Adipocyte (in vitro differentiated cells): ENCODE measurements around the gene NDST1.

ENCODE experiments used
- DNase-seq: peaks from one replicate; pipeline ENCODE4 v3.0.0-alpha.2; 2015; ENCODE audit warnings: low read depth
- H3K27me3 ChIP-seq: replicated peaks from 2 replicates; pipeline ENCODE4 v1.7.0; 2013; ENCODE audit warnings: mild to moderate bottlenecking, low read length, moderate library complexity; ENCODE audit not compliant: control insufficient read depth, insufficient read depth
- H3K36me3 ChIP-seq: 2 replicates; pipeline ENCODE4 v1.7.0; 2013; ENCODE audit warnings: low read length, mild to moderate bottlenecking, moderate library complexity; ENCODE audit not compliant: control insufficient read depth, insufficient read depth, severe bottlenecking
- H3K4me1 ChIP-seq: 2 replicates; pipeline ENCODE4 v1.7.0; 2013; ENCODE audit warnings: mild to moderate bottlenecking, low read length, moderate library complexity; ENCODE audit not compliant: control insufficient read depth, insufficient read depth
- H3K4me3 ChIP-seq: 2 replicates; pipeline ENCODE4 v1.7.0; 2013; ENCODE audit warnings: mild to moderate bottlenecking, low read length, moderate library complexity
- H3K9ac ChIP-seq: 2 replicates; pipeline ENCODE4 v1.7.0; 2013; ENCODE audit warnings: mild to moderate bottlenecking, low read length, moderate library complexity
- H3K9me3 ChIP-seq: 2 replicates; pipeline ENCODE4 v1.7.0; 2013; ENCODE audit warnings: mild to moderate bottlenecking, low read length, moderate library complexity; ENCODE audit not compliant: control insufficient read depth

The NDST1 gene

DNA sequence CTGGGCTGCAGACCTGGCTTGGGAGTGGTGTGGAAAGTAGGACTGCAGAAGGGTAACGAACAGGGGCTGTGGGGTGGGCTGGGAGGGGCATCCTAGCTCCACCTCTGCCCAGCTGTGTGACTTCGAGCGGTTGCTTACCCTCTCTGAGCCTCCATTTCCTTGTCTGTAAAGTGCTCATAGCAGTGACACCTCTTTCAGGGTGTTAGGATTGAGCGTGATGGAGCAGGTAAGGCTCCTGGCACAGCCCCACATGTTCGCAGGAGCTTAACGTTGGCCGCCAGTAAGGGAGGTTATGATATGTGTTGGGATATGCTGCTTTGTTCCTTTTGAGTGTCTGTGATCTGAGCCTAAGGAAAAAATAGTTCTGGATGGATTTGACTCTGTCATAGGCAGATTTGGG is 2.1 kb downstream of the NDST1 start:
- Histone ChIP-seq H3K27me3 (no peaks in the 10 kb centered on the region), H3K36me3 (peaks cover 3% of the 10 kb centered on the region), H3K9me3 (no peaks in the 10 kb centered on the region), H3K4me3 (no peak overlapping the region), H3K9ac (no peak overlapping the region), H3K4me1 (peaks cover 75% of the 10 kb centered on the region)
- no peak for DNase-seq

DNA sequence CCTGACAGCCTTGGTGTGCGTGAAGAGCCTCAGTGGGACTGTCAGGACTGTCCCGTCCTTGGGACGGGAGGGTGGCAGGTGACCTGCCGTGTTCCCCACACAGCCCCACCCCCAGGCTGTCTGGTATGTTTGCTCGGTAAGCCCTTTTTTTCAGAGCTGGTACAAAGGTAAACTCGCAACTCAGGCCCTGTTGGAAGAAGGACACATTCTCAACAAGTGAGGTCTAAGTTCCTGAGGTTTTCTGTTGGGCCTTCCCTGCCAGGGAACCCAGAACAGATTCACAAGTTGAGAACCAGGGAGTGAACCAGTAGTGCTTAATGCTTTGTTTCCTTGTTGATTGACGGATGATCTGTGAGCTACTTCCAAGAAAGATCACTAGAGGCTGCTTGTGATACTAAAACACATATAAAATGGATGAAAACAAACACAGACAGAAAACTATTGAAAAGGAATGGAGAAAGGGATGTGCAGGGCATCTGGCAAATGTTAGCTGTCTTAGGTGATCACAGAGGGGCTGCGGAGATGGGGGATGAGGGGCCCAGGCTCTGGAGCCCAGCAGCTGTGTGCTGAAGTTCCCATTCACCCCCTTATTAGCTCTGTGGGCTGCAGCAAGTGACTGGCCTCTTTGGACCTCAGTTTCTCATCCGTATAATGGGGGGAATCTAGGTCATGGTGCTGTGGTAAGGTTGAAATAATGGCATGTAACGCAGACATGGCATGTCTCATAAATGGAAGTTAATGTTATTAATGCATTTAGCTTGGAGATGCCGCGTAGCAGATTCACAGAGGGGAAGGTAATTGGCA is 2.7 kb downstream of the NDST1 start:
- Histone ChIP-seq H3K9ac (peak overlapping the region; percentile 60), H3K36me3 (peaks cover 3% of the 10 kb centered on the region), H3K9me3 (no peaks in the 10 kb centered on the region), H3K4me1 (peaks cover 75% of the 10 kb centered on the region), H3K4me3 (no peak overlapping the region), H3K27me3 (no peaks in the 10 kb centered on the region)
- no peak for DNase-seq

DNA sequence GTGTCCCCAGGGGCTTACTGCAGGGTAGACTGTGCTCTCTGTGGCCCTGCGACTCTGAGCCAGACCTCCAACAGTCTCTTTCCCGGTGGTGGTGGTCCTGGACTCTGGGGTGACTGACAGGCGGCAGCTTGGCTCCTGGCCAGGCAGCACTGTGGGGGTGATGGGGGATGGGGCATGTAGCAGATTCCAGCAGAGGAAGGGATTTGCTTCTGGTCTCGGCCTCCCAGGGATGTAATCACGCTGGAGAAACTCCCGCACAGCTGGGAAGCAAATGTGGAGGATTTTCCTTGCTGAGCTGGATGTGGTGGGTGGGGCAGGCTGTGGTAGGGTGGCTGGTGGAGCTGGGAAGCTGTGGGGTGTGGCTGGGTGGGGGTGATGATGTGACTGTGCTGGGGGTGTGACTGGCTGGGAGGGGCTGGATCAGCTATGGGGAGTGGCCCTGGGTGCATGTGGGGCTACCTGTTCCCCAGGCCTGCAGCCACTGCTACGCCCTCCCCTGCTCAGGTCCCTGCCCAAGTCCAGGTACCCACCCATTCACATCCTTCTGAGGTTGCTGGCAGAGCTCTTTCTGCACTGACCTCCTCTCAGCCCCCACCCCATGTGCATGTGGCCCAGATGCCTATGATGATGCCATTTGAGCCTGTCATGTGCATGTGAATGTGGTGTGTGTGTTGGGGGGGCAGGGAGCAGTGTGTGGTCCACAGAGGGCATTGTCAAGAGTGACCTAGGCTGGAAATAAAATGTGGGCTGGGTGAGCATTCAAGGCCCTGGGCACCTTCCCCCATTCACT is 3.8 kb downstream of the NDST1 start:
- Histone ChIP-seq H3K4me3 (peak overlapping the region; percentile 2), H3K4me1 (peaks cover 81% of the 10 kb centered on the region), H3K9ac (peak overlapping the region; percentile 60), H3K36me3 (no peaks in the 10 kb centered on the region), H3K27me3 (no peaks in the 10 kb centered on the region), H3K9me3 (no peaks in the 10 kb centered on the region)
- DNase-seq, result peak; percentile 42

DNA sequence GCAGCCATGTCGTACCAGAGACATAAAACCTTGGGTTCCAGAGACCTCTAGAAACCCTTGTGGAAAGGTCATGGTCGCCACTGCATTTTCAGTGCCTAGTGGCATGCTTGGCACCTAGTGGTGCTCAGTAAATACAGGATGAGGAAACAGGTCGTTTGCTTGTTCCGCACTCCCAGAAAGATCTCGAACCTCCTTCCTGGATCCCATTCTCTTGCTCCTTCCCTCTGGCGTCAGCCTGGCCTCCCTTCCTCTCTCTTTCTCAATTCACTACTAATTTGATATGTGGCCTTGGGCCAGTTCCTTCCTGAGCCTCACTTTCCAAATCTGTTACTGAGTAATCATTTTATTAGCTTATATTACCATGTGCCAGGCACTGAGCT is 4.4 kb downstream of the NDST1 start:
- H3K4me1 ChIP-seq, result peaks cover 82% of the 10 kb centered on the region
- H3K27me3 ChIP-seq, result no peaks in the 10 kb centered on the region
- no peaks in the 10 kb centered on the region for H3K36me3 ChIP-seq
- no peaks in the 10 kb centered on the region for H3K9me3 ChIP-seq
- H3K9ac ChIP-seq, result peak overlapping the region; percentile 48
- peak overlapping the region; percentile 2 for H3K4me3 ChIP-seq
- DNase-seq, result no peak

DNA sequence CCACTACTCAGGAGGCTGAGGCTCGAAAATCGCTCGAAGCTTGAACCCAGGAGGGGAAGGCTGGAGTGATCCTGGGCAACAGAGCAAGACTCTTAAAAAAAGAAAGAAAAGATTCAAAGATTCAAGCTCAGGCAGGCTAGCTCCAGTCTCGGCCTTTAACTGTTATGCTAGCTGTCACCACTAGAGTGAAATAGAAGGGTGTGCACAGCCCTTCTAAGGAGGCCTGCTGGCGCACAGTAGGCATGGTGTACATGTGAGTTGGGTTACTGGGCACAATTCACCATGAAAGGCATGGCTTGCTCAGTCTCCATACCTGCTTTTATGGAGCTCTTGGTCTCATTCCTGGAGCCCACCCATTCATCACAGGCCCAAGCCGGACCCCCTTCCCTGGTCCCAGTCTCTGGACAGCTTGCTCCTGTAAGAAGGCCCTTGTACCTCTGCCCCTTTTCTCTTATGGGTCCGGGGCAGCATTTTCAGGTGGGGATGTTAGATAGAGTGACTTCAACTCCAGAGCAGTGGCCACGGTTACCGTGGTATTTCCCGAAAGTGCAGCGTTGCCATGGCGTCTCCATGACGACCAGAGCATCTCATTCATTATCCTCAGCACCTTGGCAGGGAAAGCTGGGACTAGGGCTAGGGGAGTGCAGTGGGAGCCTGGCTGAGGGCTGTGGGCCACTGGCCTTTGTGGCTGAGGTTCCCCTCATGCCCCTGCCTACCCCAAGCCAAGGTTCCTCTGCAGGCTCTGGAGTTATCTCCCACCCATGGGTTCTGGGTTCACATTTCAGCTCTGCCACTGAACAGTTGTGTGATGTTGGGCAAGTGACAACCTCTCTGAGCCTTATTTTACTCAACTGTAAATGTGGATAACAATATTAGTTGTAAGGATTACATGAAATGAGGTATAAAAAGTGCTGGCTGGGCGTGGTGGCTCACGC is 5.7 kb downstream of the NDST1 start:
- peaks cover 79% of the 10 kb centered on the region for H3K4me1 ChIP-seq
- no peaks in the 10 kb centered on the region for H3K9me3 ChIP-seq
- DNase-seq, result no peak

DNA sequence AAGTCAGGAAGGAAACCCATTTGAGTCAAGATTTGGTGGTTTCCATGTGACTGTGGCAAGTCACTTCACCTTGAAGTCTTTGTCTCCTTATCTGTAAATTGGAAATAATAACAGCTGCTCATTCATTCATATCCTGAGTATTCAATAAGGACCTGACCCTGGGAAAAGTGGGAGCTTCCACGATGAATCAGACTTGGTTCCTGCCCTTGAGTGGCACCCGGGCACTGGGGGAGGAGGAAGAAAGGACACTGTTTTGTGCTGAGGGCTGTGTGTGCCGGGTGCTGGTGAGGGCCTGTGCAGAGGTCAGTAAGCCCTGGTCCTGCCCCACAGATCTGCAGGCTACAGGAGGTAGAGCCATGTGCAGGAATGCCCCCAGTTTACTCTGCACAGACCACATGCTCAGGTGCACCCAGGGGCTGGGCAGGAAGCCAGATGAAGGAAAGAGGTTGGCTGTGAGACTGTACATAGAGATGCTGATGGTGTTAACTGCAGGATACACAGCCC is 6.8 kb downstream of the NDST1 start:
- Histone ChIP-seq H3K27me3 (no peaks in the 10 kb centered on the region), H3K36me3 (peaks cover 9% of the 10 kb centered on the region), H3K9ac (peak overlapping the region; percentile 72), H3K4me3 (peak overlapping the region; percentile 14), H3K9me3 (no peaks in the 10 kb centered on the region), H3K4me1 (peaks cover 75% of the 10 kb centered on the region)
- no peak for DNase-seq

More for the DNA sequence above, 5.7 kb downstream of the NDST1 start:
- Histone ChIP-seq H3K27me3 (no peaks in the 10 kb centered on the region), H3K36me3 (no peaks in the 10 kb centered on the region), H3K9ac (peak overlapping the region; percentile 1), H3K4me3 (no peak overlapping the region)

DNA sequence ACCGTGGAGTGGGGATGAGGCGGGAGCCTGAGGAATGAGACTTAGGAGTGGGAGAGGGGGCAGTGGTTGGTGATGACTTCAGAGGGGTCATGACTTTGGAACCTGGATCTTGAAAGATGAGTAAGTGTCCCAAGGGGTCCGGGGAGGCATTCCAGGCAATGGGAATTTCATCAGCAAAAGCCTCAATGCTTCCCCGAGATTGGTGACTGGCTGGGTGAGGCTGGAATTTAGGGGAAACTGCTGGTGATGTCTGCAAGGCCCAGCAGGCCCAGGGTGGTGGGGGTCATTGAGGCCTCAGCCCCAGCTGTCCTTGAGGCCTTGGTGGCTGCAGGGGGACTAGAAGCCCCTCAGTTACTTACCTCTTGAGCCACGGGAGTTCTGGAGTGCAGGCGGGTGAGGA is 7.5 kb downstream of the NDST1 start:
- peak; percentile 34 for DNase-seq
- H3K9ac ChIP-seq, result peak overlapping the region; percentile 72

DNA sequence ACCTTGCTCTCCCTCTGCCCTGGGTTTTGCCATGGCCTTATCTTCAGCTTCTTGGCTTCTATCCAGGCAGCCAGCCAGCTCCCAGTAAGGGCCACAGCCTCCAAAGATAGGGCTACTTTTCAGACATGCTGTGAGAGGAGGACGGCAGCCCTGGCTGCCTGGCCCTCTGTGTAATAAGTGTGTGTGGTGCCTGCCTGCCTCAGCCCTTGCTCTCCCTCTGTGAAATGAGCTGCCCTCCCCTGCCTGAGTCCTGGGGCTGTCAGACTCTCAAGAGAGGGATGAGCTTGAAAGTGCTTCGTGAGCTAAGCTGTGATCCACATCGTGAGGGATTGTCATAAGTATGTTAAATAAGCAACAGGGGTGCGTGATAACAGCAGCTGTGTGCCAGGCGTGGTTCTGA is 8.1 kb downstream of the NDST1 start:
- peak; percentile 32 for DNase-seq

More for the DNA sequence above, 7.5 kb downstream of the NDST1 start:
- Histone ChIP-seq H3K4me1 (peaks cover 75% of the 10 kb centered on the region), H3K36me3 (peaks cover 15% of the 10 kb centered on the region), H3K27me3 (no peaks in the 10 kb centered on the region), H3K9me3 (no peaks in the 10 kb centered on the region), H3K4me3 (no peak overlapping the region)

DNA sequence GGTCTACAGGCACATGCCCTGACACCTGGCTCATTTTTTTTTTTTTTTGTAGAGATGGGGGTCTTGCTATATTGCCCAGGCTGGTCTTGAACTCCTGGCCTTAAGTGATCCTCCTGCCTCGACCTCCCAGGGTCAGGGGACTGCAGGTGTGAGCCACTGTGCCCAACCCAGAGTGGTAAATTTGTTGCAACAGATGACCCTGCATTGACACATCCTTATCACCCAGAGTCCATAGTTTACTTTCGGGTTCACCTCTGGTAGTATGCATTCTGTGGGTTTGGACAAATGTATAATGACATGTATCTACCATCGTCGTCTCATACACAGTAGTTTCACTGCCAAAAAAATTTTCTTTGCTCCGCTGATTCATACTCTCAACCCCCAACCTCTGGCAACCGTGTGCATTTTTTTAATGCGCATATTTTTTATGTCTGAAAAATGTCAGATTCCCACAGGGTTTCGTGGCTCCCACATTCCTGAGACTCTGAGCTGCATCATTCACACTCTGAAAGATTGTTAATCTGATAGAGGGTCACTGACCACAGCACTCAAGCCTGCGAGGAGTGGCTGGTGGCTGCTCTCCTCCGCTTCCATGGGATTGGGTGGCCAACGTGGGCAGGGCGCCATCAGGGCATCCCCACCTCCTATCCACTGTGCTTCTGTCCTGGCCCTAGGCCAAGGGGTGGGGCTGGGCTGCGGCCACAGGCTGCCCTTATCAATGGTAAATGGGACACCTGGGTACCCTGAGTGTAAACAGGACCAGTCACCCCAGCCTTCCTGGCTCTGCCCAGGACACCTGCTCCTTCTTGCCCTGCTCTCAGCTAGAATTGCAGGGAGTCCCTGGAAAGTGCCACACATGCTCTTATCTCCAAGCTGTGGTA is 9.6 kb downstream of the NDST1 start:
- Histone ChIP-seq H3K9me3 (no peaks in the 10 kb centered on the region), H3K36me3 (peaks cover 36% of the 10 kb centered on the region), H3K9ac (peak overlapping the region; percentile 72), H3K4me1 (peaks cover 54% of the 10 kb centered on the region), H3K27me3 (no peaks in the 10 kb centered on the region), H3K4me3 (peak overlapping the region; percentile 19)
- peak; percentile 89 for DNase-seq

More for the DNA sequence above, 8.1 kb downstream of the NDST1 start:
- Histone ChIP-seq H3K4me3 (no peak overlapping the region), H3K9ac (peak overlapping the region; percentile 72), H3K4me1 (peaks cover 69% of the 10 kb centered on the region), H3K27me3 (no peaks in the 10 kb centered on the region), H3K9me3 (no peaks in the 10 kb centered on the region), H3K36me3 (peaks cover 21% of the 10 kb centered on the region)
